ENCODE results near the gene EXTL1.

Gene EXTL1

DNA sequence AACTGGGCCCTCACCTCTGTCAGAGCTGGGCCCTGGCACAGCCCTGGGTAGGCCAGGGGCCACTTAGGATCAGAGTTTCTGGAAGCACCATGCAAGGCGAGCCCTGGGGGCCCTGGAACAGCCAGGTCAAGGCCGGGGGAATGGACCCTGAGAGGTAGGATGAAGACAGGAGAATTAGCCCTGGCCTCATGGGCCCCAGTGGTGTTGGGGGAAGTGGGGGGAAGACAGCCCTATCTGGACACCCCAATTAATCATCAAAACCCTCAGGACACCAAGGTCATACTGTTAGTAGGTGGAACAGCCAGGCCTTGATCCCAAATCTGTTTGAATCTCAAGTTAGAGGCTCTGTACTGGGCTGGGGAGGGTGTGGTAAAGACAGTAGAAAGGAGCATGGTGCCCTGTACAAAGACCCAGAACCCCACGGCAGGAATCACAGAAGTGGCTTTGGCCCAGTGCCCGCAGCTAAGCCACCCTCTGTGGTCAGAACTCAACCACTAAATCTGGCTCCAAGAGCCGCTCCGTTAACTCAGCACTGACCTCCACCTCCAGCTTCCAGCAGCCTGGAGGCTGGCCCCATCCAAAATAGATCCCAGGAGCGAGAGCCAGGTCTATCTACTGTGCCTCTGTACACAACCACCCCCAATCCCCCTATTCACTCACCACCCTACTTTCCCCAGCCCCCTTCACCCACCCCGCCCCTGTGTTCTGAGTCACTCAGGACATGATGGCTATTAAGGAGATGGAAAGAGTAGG, 59.9 kb downstream of the EXTL1 start:
- TF ChIP-seq, protein P1, sequence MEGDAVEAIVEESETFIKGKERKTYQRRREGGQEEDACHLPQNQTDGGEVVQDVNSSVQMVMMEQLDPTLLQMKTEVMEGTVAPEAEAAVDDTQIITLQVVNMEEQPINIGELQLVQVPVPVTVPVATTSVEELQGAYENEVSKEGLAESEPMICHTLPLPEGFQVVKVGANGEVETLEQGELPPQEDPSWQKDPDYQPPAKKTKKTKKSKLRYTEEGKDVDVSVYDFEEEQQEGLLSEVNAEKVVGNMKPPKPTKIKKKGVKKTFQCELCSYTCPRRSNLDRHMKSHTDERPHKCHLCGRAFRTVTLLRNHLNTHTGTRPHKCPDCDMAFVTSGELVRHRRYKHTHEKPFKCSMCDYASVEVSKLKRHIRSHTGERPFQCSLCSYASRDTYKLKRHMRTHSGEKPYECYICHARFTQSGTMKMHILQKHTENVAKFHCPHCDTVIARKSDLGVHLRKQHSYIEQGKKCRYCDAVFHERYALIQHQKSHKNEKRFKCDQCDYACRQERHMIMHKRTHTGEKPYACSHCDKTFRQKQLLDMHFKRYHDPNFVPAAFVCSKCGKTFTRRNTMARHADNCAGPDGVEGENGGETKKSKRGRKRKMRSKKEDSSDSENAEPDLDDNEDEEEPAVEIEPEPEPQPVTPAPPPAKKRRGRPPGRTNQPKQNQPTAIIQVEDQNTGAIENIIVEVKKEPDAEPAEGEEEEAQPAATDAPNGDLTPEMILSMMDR (IDR thresholded peaks at IDR 0.05) = no peak

- TF ChIP-seq, protein P1 (IDR thresholded peaks at IDR 0.05) = no peak
These were observed 60.4 kb downstream of the EXTL1 start for GRCh38 chr1:26082020-26082350.

DNA sequence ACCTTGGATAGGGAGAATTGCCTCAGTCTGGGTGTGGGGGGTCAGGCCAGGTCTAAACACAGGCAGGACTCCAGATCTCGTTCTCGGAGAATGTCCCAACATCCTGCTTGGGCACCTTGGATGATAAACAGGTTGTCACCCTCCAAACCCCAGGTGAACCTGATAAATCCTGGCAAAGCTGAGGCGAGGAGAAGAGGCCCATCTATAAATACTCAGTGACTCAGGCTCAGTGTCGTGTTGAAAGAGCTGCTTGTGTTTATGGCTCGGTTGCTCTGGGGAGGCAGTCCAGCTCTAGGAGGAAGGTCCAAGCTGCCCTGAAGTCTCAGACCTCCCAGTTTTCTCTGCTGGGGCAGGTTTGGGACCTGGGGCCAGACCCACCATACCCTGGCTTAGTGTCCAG, 61.6 kb downstream of the EXTL1 start:
- TF ChIP-seq, protein P1 (IDR thresholded peaks at IDR 0.05) = no peak

- TF ChIP-seq, protein P1 (IDR thresholded peaks at IDR 0.05) = no peak
These were observed 62.6 kb downstream of the EXTL1 start for GRCh38 chr1:26084091-26084561.

DNA sequence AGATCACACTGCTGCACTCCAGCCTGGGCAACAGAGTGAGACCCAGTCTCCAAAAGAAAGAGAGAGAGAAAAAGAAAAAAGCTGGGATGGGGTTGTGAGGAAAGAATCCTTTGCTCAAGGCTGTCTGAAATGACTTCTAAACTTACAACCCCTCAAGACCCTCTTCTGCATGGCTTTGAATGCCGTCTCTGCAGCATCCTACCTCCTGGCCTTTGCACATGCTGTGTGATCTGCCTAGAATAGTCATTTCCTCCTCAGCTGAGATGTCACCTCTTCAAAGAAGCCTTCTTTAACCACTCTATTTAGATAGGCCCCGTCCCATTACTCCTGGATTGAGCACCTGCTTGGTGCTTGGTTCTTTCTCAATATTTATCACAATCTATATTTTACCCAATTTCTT, 63.3 kb downstream of the EXTL1 start:
- TF ChIP-seq, protein P1 (IDR thresholded peaks at IDR 0.05) = no peak

All from LNCAP (cell line).